ENCODE results near the gene COG5. TPM values are rescaled to one million over a fixed set of nuclear protein-coding genes. Genes with fewer than 3 reads are reported as not detected.
"Not testable (repeated sequence)": the region's sequence is repeated elsewhere in the genome, so short reads cannot be mapped to it uniquely, and the experiment has no call there.

COG5 gene
- total RNA-seq, 1 donor from 2014 or later, result 26.8 TPM

GRCh38 chr7:107160389-107160788, 403.3 kb downstream of the COG5 start:
- Mint-ChIP-seq H3K4me3 (no peak overlapping the region), H3K27ac (ENCODE audit: unreplicated experiment) (no peak overlapping the region), H3K27me3 (ENCODE audit: low read depth) (no peaks in the 10 kb centered on the region), H3K4me1 (no peaks in the 10 kb centered on the region), H3K9me3 (no peaks in the 10 kb centered on the region), H3K36me3 (ENCODE audit: low read depth) (no peaks in the 10 kb centered on the region)
- no peak for DNase-seq (ENCODE audit: low read depth, low spot score)
- TF ChIP-seq CTCF (conservative IDR thresholded peaks at IDR 0.05), result no peak

GRCh38 chr7:107158028-107158427, 405.7 kb downstream of the COG5 start:
- Mint-ChIP-seq H3K27ac (ENCODE audit: unreplicated experiment) (no peak overlapping the region), H3K4me3 (no peak overlapping the region), H3K36me3 (ENCODE audit: low read depth) (no peaks in the 10 kb centered on the region), H3K4me1 (no peaks in the 10 kb centered on the region), H3K27me3 (ENCODE audit: low read depth) (no peaks in the 10 kb centered on the region), H3K9me3 (no peaks in the 10 kb centered on the region)
- no peak for DNase-seq (ENCODE audit: low read depth, low spot score)
- no peak for TF ChIP-seq CTCF (conservative IDR thresholded peaks at IDR 0.05)

GRCh38 chr7:107157091-107157490, 406.6 kb downstream of the COG5 start:
- TF ChIP-seq CTCF (conservative IDR thresholded peaks at IDR 0.05), result no peak
- H3K9me3 Mint-ChIP-seq, result no peaks in the 10 kb centered on the region
- DNase-seq (ENCODE audit: low read depth, low spot score), result no peak
- H3K4me3 Mint-ChIP-seq, result no peak overlapping the region
- no peaks in the 10 kb centered on the region for H3K36me3 Mint-ChIP-seq (ENCODE audit: low read depth)
- no peak overlapping the region for H3K27ac Mint-ChIP-seq (ENCODE audit: unreplicated experiment)
- no peaks in the 10 kb centered on the region for H3K4me1 Mint-ChIP-seq
- no peaks in the 10 kb centered on the region for H3K27me3 Mint-ChIP-seq (ENCODE audit: low read depth)

- not testable (repeated sequence) for H3K4me3 Mint-ChIP-seq; H3K9me3 Mint-ChIP-seq; H3K27me3 Mint-ChIP-seq (ENCODE audit: low read depth); H3K4me1 Mint-ChIP-seq; H3K36me3 Mint-ChIP-seq (ENCODE audit: low read depth); H3K27ac Mint-ChIP-seq (ENCODE audit: unreplicated experiment); DNase-seq (ENCODE audit: low read depth, low spot score)
Observed at GRCh38 chr7:107155726-107156125, 408.0 kb downstream of the COG5 start.

- H3K27ac Mint-ChIP-seq (ENCODE audit: unreplicated experiment), result no peak overlapping the region
- TF ChIP-seq CTCF (conservative IDR thresholded peaks at IDR 0.05), result no peak
- DNase-seq (ENCODE audit: low read depth, low spot score), result no peak
- H3K27me3 Mint-ChIP-seq (ENCODE audit: low read depth), result no peaks in the 10 kb centered on the region
- H3K9me3 Mint-ChIP-seq, result no peaks in the 10 kb centered on the region
- H3K4me1 Mint-ChIP-seq, result no peaks in the 10 kb centered on the region
- H3K4me3 Mint-ChIP-seq, result no peak overlapping the region
- no peaks in the 10 kb centered on the region for H3K36me3 Mint-ChIP-seq (ENCODE audit: low read depth)
Observed at GRCh38 chr7:107154826-107155225, 408.9 kb downstream of the COG5 start.

GRCh38 chr7:107152011-107152410, 411.7 kb downstream of the COG5 start:
- no peak for TF ChIP-seq CTCF (conservative IDR thresholded peaks at IDR 0.05)
- no peaks in the 10 kb centered on the region for H3K36me3 Mint-ChIP-seq (ENCODE audit: low read depth)
- no peak overlapping the region for H3K4me3 Mint-ChIP-seq
- H3K27ac Mint-ChIP-seq (ENCODE audit: unreplicated experiment), result no peak overlapping the region
- H3K27me3 Mint-ChIP-seq (ENCODE audit: low read depth), result no peaks in the 10 kb centered on the region
- H3K9me3 Mint-ChIP-seq, result no peaks in the 10 kb centered on the region
- no peak for DNase-seq (ENCODE audit: low read depth, low spot score)
- peaks cover 9% of the 10 kb centered on the region for H3K4me1 Mint-ChIP-seq

Other genes with a start within 250 kb of the COG5 start
- 0.07 TPM in 1 of 2 replicates, not detected in the other for gene GPR22, start 93.9 kb downstream of the COG5 start, total RNA-seq
- gene DUS4L, start 51 bp upstream of the COG5 start, total RNA-seq, result 12.7 and 13.2 TPM in 2 replicates
- 32.5 and 34.2 TPM in 2 replicates for gene BCAP29, start 16.3 kb upstream of the COG5 start, total RNA-seq
- 0.12 and 0.52 TPM in 2 replicates for gene SLC26A4, start 96.9 kb upstream of the COG5 start, total RNA-seq
- 30.8 and 35.2 TPM in 2 replicates for gene CBLL1, start 180.2 kb upstream of the COG5 start, total RNA-seq
- gene SLC26A3, start 239.3 kb upstream of the COG5 start, total RNA-seq, result not detected in 2 replicates

All from neural crest cell (in vitro differentiated cells).